ENCODE results near the gene PLCXD1. TPM values are rescaled to one million over a fixed set of nuclear protein-coding genes. Genes with fewer than 3 reads are reported as not detected.
"Not testable (repeated sequence)": the region's sequence is repeated elsewhere in the genome, so short reads cannot be mapped to it uniquely, and the experiment has no call there.

PLCXD1 gene
- total RNA-seq, 1 donor: 3.3 TPM

DNA sequence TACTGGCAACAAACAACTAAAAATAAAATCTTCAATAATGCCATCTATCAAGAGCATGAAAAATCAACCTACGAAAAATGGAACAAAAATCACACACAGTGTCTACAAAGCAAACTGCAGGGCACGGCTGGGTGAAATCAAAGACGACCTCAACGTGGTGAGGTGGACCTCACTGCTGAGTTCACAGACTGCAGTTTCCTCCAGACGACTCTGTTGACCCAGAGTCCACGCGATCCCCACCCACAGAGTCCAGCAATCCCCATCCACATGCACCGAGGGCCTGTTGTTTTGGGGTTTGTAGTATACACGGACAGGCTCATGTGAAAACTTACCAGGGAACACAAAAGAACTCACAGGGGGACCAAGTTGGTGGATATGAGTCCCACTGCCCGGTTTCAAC lies 68.5 kb downstream of the PLCXD1 start:
- no peak overlapping the region for H3K4me3 ChIP-seq (ENCODE audit: insufficient read depth, low read length)
- TF ChIP-seq, protein P1, sequence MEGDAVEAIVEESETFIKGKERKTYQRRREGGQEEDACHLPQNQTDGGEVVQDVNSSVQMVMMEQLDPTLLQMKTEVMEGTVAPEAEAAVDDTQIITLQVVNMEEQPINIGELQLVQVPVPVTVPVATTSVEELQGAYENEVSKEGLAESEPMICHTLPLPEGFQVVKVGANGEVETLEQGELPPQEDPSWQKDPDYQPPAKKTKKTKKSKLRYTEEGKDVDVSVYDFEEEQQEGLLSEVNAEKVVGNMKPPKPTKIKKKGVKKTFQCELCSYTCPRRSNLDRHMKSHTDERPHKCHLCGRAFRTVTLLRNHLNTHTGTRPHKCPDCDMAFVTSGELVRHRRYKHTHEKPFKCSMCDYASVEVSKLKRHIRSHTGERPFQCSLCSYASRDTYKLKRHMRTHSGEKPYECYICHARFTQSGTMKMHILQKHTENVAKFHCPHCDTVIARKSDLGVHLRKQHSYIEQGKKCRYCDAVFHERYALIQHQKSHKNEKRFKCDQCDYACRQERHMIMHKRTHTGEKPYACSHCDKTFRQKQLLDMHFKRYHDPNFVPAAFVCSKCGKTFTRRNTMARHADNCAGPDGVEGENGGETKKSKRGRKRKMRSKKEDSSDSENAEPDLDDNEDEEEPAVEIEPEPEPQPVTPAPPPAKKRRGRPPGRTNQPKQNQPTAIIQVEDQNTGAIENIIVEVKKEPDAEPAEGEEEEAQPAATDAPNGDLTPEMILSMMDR (IDR thresholded peaks at IDR 0.05; ENCODE audit: extremely low read depth, low read depth, low read length): no peak
- no peaks in the 10 kb centered on the region for H3K27me3 ChIP-seq (ENCODE audit: insufficient read depth, low read length)
- H3K9me3 ChIP-seq (ENCODE audit: low read depth, low read length): no peaks in the 10 kb centered on the region
- H3K27ac ChIP-seq (ENCODE audit: low read depth, low read length): no peak overlapping the region
- DNase-seq (ENCODE audit: insufficient read length, low spot score, missing footprints): no peak
- H2AFZ ChIP-seq (ENCODE audit: low read length): no peak overlapping the region
- H3K36me3 ChIP-seq (ENCODE audit: insufficient read depth, low read length): no peaks in the 10 kb centered on the region
- no peak overlapping the region for H3K4me2 ChIP-seq (ENCODE audit: insufficient read depth, low read length)
- no peaks in the 10 kb centered on the region for H4K20me1 ChIP-seq (ENCODE audit: insufficient read depth, low read length)
- no peaks in the 10 kb centered on the region for H3K79me2 ChIP-seq (ENCODE audit: insufficient read depth, low read length)
- no peaks in the 10 kb centered on the region for H3K4me1 ChIP-seq (ENCODE audit: insufficient read depth, low read length)

DNA sequence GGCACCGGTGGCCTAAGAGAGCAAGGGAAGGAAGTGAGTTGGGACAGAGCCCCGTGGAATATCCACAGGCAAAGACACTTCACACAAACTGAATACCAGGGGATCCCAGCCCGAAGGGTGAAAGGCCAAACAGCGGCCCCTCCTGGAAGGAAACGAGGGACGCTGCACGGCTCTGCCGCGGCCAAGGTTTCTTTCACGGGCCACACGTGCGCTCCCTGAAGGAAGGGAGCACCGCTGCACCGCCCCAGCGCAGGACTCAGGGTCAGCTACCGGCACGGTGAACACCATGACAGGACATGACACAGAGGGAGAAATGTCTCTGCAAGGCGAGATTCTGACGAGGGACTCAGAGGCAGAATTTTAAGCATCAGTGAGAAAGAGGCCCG lies 69.0 kb downstream of the PLCXD1 start:
- no peak overlapping the region for H3K4me2 ChIP-seq (ENCODE audit: insufficient read depth, low read length)
- no peak overlapping the region for H2AFZ ChIP-seq (ENCODE audit: low read length)
- DNase-seq (ENCODE audit: insufficient read length, low spot score, missing footprints): no peak
- no peaks in the 10 kb centered on the region for H3K36me3 ChIP-seq (ENCODE audit: insufficient read depth, low read length)
- no peaks in the 10 kb centered on the region for H3K4me1 ChIP-seq (ENCODE audit: insufficient read depth, low read length)
- H3K9me3 ChIP-seq (ENCODE audit: low read depth, low read length): no peaks in the 10 kb centered on the region
- H4K20me1 ChIP-seq (ENCODE audit: insufficient read depth, low read length): no peaks in the 10 kb centered on the region
- no peak overlapping the region for H3K27ac ChIP-seq (ENCODE audit: low read depth, low read length)
- H3K79me2 ChIP-seq (ENCODE audit: insufficient read depth, low read length): no peaks in the 10 kb centered on the region
- H3K4me3 ChIP-seq (ENCODE audit: insufficient read depth, low read length): no peak overlapping the region
- H3K27me3 ChIP-seq (ENCODE audit: insufficient read depth, low read length): no peaks in the 10 kb centered on the region
- TF ChIP-seq, protein P1 (IDR thresholded peaks at IDR 0.05; ENCODE audit: extremely low read depth, low read depth, low read length): no peak

DNA sequence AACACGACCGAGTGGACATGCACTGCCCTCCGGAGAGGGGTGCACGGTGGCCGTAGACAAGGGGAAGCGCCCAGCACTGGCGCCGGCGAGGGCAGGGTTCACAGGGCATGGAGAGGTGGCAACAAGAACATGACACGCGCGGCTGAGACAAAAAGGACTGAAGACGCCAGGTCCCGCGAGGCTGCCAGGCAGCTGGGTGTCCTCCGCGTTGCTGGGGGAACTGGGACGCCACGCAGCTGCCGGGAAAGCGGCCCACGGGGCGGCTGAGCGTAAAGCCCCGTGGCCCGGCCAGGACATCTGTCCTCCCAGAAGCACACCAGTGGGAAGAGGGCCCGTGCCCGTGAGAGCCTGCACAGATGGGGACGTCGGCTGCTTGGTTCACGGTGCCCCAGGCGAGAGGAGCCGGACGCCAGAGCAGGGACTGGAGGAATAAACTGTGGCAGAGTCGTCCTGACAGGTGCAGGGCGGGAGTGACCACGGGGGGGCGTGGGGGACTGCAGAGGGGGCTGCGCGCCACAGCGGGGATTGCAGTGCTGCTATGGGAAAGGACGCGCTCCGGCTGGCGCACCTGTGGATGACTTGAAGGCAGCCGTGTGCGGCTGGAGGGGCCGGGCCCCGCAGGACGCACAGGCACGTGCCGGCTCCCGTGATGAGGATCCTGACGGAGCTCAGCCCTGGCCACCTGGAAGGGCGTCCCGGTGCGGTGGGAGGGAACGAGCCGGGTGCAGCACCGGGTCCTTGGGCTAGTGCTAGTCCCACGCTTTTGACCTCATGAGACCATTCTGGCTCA lies 69.5 kb downstream of the PLCXD1 start:
- Histone ChIP-seq H3K4me1 (ENCODE audit: insufficient read depth, low read length) (no peaks in the 10 kb centered on the region), H2AFZ (ENCODE audit: low read length) (no peak overlapping the region), H3K4me2 (ENCODE audit: insufficient read depth, low read length) (no peak overlapping the region), H3K27me3 (ENCODE audit: insufficient read depth, low read length) (no peaks in the 10 kb centered on the region), H3K36me3 (ENCODE audit: insufficient read depth, low read length) (no peaks in the 10 kb centered on the region), H3K4me3 (ENCODE audit: insufficient read depth, low read length) (no peak overlapping the region), H3K9me3 (ENCODE audit: low read depth, low read length) (no peaks in the 10 kb centered on the region), H3K27ac (ENCODE audit: low read depth, low read length) (no peak overlapping the region), H4K20me1 (ENCODE audit: insufficient read depth, low read length) (no peaks in the 10 kb centered on the region), H3K79me2 (ENCODE audit: insufficient read depth, low read length) (no peaks in the 10 kb centered on the region)
- TF ChIP-seq, protein P1 (IDR thresholded peaks at IDR 0.05; ENCODE audit: extremely low read depth, low read depth, low read length): no peak
- DNase-seq (ENCODE audit: insufficient read length, low spot score, missing footprints): no peak

DNA sequence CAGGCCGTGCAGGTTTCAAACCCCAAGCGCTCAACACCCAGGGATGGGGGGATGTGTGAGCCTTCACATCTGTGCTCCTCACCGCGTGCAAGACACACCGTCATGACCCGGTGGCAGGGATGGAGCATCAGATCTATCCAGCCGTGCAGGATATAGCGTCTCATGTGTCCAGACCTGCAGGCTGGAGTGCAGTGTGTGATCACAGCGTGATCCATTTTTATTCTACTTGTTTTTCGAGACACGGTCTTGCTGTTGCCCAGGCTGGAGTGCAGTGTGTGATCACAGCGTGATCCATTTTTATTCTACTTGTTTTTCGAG lies 70.1 kb downstream of the PLCXD1 start:
- H3K4me1 ChIP-seq (ENCODE audit: insufficient read depth, low read length); H3K4me3 ChIP-seq (ENCODE audit: insufficient read depth, low read length); H3K9me3 ChIP-seq (ENCODE audit: low read depth, low read length); H3K79me2 ChIP-seq (ENCODE audit: insufficient read depth, low read length); H3K4me2 ChIP-seq (ENCODE audit: insufficient read depth, low read length); H2AFZ ChIP-seq (ENCODE audit: low read length); H3K36me3 ChIP-seq (ENCODE audit: insufficient read depth, low read length); H3K27me3 ChIP-seq (ENCODE audit: insufficient read depth, low read length); H3K27ac ChIP-seq (ENCODE audit: low read depth, low read length); DNase-seq (ENCODE audit: insufficient read length, low spot score, missing footprints); H4K20me1 ChIP-seq (ENCODE audit: insufficient read depth, low read length): not testable (repeated sequence)
